ENCODE measurements around the gene TNFRSF14.

The TNFRSF14 gene

DNA sequence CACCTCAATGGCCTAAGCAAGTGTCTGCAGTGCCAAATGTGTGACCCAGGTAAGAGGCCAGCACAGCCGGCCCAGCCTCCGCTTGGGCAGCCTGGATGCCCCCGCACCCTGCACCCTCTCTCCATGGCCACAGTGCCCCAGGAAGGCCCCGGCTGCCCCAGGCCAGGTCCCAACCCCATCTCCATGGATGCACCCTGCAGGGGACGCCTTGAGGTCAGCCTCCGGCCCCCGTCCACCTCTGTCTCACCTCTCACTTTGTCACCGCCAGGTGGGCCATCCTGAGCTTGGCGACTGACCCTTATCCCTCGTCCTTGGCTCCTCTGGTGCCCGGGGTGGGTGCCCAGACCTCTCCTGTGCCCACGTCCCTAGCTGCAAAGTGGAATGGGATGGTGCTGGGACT, 2.2 kb downstream of the TNFRSF14 start:
- no peak overlapping the region for H3K4me2 ChIP-seq (ENCODE audit: low read length)
- no peaks in the 10 kb centered on the region for H3K36me3 ChIP-seq (ENCODE audit: control insufficient read depth, low read length)
- H3K4me1 ChIP-seq (ENCODE audit: control insufficient read depth, low read length) = peaks cover 27% of the 10 kb centered on the region
- H3K27me3 ChIP-seq (ENCODE audit: control insufficient read depth, low read length) = no peaks in the 10 kb centered on the region
- no peaks in the 10 kb centered on the region for H3K9me2 ChIP-seq (replicated peaks; ENCODE audit: control insufficient read depth, low read length)
- H3K79me2 ChIP-seq (ENCODE audit: control insufficient read depth, low read length) = no peaks in the 10 kb centered on the region
- no peaks in the 10 kb centered on the region for H4K20me1 ChIP-seq (ENCODE audit: control insufficient read depth, insufficient read depth, low read depth, low read length)
- no peaks in the 10 kb centered on the region for H3K9me3 ChIP-seq (ENCODE audit: control insufficient read depth, insufficient read depth, low read length)
- H3F3A ChIP-seq (ENCODE audit: control insufficient read depth, insufficient read depth) = no peaks in the 10 kb centered on the region
- no peak overlapping the region for H3K4me3 ChIP-seq (ENCODE audit: low read length)
- no peak overlapping the region for H3K27ac ChIP-seq (ENCODE audit: low read depth, low read length)
- no peak for TF ChIP-seq EZH2phosphoT487 (IDR thresholded peaks at IDR 0.05; ENCODE audit: borderline replicate concordance, low read length)
- TF ChIP-seq, protein P1, sequence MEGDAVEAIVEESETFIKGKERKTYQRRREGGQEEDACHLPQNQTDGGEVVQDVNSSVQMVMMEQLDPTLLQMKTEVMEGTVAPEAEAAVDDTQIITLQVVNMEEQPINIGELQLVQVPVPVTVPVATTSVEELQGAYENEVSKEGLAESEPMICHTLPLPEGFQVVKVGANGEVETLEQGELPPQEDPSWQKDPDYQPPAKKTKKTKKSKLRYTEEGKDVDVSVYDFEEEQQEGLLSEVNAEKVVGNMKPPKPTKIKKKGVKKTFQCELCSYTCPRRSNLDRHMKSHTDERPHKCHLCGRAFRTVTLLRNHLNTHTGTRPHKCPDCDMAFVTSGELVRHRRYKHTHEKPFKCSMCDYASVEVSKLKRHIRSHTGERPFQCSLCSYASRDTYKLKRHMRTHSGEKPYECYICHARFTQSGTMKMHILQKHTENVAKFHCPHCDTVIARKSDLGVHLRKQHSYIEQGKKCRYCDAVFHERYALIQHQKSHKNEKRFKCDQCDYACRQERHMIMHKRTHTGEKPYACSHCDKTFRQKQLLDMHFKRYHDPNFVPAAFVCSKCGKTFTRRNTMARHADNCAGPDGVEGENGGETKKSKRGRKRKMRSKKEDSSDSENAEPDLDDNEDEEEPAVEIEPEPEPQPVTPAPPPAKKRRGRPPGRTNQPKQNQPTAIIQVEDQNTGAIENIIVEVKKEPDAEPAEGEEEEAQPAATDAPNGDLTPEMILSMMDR (IDR thresholded peaks at IDR 0.05; ENCODE audit: low read depth, low read length, poor library complexity, severe bottlenecking) = no peak

DNA sequence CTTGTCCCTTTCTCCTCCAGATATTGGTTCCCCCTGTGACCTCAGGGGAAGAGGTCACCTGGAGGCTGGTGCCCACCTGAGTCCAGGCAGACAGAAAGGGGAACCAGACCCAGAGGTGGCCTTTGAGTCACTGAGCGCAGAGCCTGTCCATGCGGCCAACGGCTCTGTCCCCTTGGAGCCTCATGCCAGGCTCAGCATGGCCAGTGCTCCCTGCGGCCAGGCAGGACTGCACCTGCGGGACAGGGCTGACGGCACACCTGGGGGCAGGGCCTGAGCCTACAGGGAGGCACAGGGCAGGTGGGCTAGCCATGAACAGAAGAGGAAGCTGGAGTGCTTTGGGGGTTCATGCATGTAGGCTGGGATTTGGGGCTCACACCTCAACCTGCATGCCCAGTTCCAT, 2.7 kb downstream of the TNFRSF14 start:
- no peak overlapping the region for H3K4me3 ChIP-seq (ENCODE audit: low read length)
- no peak overlapping the region for H3K27ac ChIP-seq (ENCODE audit: low read depth, low read length)
- no peaks in the 10 kb centered on the region for H3K27me3 ChIP-seq (ENCODE audit: control insufficient read depth, low read length)
- TF ChIP-seq, protein P1 (IDR thresholded peaks at IDR 0.05; ENCODE audit: low read depth, low read length, poor library complexity, severe bottlenecking) = no peak
- no peak for TF ChIP-seq EZH2phosphoT487 (IDR thresholded peaks at IDR 0.05; ENCODE audit: borderline replicate concordance, low read length)
- no peaks in the 10 kb centered on the region for H4K20me1 ChIP-seq (ENCODE audit: control insufficient read depth, insufficient read depth, low read depth, low read length)
- H3K36me3 ChIP-seq (ENCODE audit: control insufficient read depth, low read length) = no peaks in the 10 kb centered on the region
- no peak overlapping the region for H3K4me2 ChIP-seq (ENCODE audit: low read length)
- no peaks in the 10 kb centered on the region for H3F3A ChIP-seq (ENCODE audit: control insufficient read depth, insufficient read depth)
- H3K79me2 ChIP-seq (ENCODE audit: control insufficient read depth, low read length) = no peaks in the 10 kb centered on the region
- peaks cover 27% of the 10 kb centered on the region for H3K4me1 ChIP-seq (ENCODE audit: control insufficient read depth, low read length)
- H3K9me2 ChIP-seq (replicated peaks; ENCODE audit: control insufficient read depth, low read length) = no peaks in the 10 kb centered on the region
- H3K9me3 ChIP-seq (ENCODE audit: control insufficient read depth, insufficient read depth, low read length) = no peaks in the 10 kb centered on the region

DNA sequence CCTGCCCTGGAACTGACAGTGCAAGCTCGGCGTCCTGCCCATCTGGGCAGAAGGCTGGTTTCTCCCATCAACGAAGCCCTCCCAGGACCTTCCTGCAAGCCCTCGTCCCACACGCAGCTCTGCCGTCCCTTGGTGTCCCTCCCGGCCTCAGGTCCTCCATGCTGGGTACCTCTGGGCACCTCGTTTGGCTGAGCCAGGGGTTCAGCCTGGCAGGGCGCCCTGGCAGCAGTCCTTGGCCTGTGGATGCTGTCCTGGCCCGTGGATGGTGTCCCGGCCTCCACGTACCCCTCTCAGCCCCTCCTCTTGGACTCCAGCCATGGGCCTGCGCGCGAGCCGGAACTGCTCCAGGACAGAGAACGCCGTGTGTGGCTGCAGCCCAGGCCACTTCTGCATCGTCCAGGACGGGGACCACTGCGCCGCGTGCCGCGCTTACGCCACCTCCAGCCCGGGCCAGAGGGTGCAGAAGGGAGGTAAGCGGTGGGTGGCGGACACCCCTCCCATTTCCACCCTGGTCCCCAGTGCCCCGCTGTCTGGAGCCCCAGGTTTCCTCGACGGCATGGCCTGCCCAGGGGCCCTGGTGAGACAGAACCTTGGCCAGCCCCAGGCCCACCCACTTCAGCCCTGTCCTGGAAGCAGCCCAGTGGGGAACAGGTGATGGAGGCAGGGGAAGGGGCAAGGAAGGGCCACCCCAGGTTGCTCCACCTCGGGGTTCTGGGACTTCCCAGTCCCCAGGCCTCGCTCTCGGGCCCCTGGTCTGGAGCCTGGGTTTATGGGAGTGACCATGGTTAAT, 3.5 kb downstream of the TNFRSF14 start:
- peaks cover 26% of the 10 kb centered on the region for H3K4me1 ChIP-seq (ENCODE audit: control insufficient read depth, low read length)

More for the DNA sequence above, 3.5 kb downstream of the TNFRSF14 start:
- no peaks in the 10 kb centered on the region for H3K79me2 ChIP-seq (ENCODE audit: control insufficient read depth, low read length)
- H3K27me3 ChIP-seq (ENCODE audit: control insufficient read depth, low read length) = no peaks in the 10 kb centered on the region
- H3K9me3 ChIP-seq (ENCODE audit: control insufficient read depth, insufficient read depth, low read length) = no peaks in the 10 kb centered on the region
- no peaks in the 10 kb centered on the region for H4K20me1 ChIP-seq (ENCODE audit: control insufficient read depth, insufficient read depth, low read depth, low read length)
- H3K9me2 ChIP-seq (replicated peaks; ENCODE audit: control insufficient read depth, low read length) = no peaks in the 10 kb centered on the region
- H3F3A ChIP-seq (ENCODE audit: control insufficient read depth, insufficient read depth) = no peaks in the 10 kb centered on the region
- H3K4me3 ChIP-seq (ENCODE audit: low read length) = no peak overlapping the region
- H3K4me2 ChIP-seq (ENCODE audit: low read length) = no peak overlapping the region
- TF ChIP-seq, protein P1 (IDR thresholded peaks at IDR 0.05; ENCODE audit: low read depth, low read length, poor library complexity, severe bottlenecking) = no peak
- TF ChIP-seq EZH2phosphoT487 (IDR thresholded peaks at IDR 0.05; ENCODE audit: borderline replicate concordance, low read length) = no peak
- no peak overlapping the region for H3K27ac ChIP-seq (ENCODE audit: low read depth, low read length)
- H3K36me3 ChIP-seq (ENCODE audit: control insufficient read depth, low read length) = no peaks in the 10 kb centered on the region

Measured in DOHH2 (cell line).